GM12878 (cell line): ENCODE results near the gene COL9A2. TPM values are rescaled to one million over a fixed set of nuclear protein-coding genes. Genes with fewer than 3 reads are reported as not detected.

Source experiments
- ATF7 ChIP-seq: fragments of 450-650 bp; IDR thresholded peaks from 2 replicates; pipeline ENCODE4 v1.6.1; 2016; ENCODE audit warnings: low read depth, mild to moderate bottlenecking
- BACH1 ChIP-seq: fragments of 450-650 bp; IDR thresholded peaks from 2 replicates; pipeline ENCODE4 v1.6.1; 2017; ENCODE audit warnings: mild to moderate bottlenecking, borderline replicate concordance
- E2F4 ChIP-seq: IDR thresholded peaks from 2 replicates; pipeline ENCODE4 v1.6.1; 2012; ENCODE audit warnings: low read depth, low read length, improper control_type of control experiment
- HSF1 ChIP-seq: fragments of 150-350 bp; IDR thresholded peaks from 2 replicates; pipeline ENCODE4 v1.6.1; 2014; ENCODE audit warnings: mild to moderate bottlenecking, low read depth, low read length
- IKZF2 ChIP-seq, 2 experiments: fragments of 450-650 bp; IDR thresholded peaks; 2 replicates each; pipeline ENCODE4 v1.6.1; 2017; ENCODE audit warnings: mild to moderate bottlenecking in 2 of 2, moderate library complexity in 2 of 2
- JUNB ChIP-seq: IDR thresholded peaks from 2 replicates; pipeline ENCODE4 v1.6.1; 2016; ENCODE audit warnings: antibody characterized with exemption, mild to moderate bottlenecking
- KLF5 ChIP-seq: fragments of 450-650 bp; IDR thresholded peaks from 2 replicates; pipeline ENCODE4 v1.6.1; 2014; ENCODE audit warnings: mild to moderate bottlenecking; ENCODE audit not compliant: partially characterized antibody
- MYB ChIP-seq: fragments of 150-350 bp; IDR thresholded peaks from 2 replicates; pipeline ENCODE4 v1.6.1; 2014; ENCODE audit warnings: mild to moderate bottlenecking, low read depth, low read length, borderline replicate concordance
- SKIL ChIP-seq: fragments of 450-650 bp; IDR thresholded peaks from 2 replicates; pipeline ENCODE4 v1.6.1; 2017; ENCODE audit warnings: mild to moderate bottlenecking, low read depth, inconsistent platforms; ENCODE audit not compliant: poor library complexity, severe bottlenecking
- polyA plus RNA-seq, 11 experiments: library from polyadenylated mRNA; depleted of rRNA in 4 of 11; unstranded in 6 of 11; stranded (reverse) in 5 of 11; fragments of >200 nt; fragmentation: Nextera tagmentation in 4 of 11; fragmentation: Illumina TruSeq in 1 of 11; extraction: Ambion mirVana in 4 of 11; extraction: Trizol in 1 of 11; gene quantifications; 1 replicate in 1 of 11; 2 replicates in 10 of 11; pipeline versions ENCODE4 v1.2.1 to v1.2.3, GENCODE V29; 2011 to 2016; ENCODE audit warnings: inconsistent platforms in 2 of 11, missing spikeins in 2 of 11, low read depth in 1 of 11
- total RNA-seq, 4 experiments: library from RNA; depleted of rRNA in 3 of 4; stranded (reverse); fragments of >200 nt in 3 of 4; fragmentation: Illumina TruSeq in 1 of 4; extraction: Trizol in 1 of 4; gene quantifications; 2 replicates each; pipeline versions ENCODE4 v1.2.1 to v1.2.3, GENCODE V29; 2013 to 2021
- TF ChIP-seq, protein P1 (sequence below): fragments of 450-650 bp; IDR thresholded peaks from 2 replicates; pipeline ENCODE4 v1.6.1; 2017; ENCODE audit warnings: mild to moderate bottlenecking, moderate library complexity
- TF ChIP-seq, protein P2 (sequence below): fragments of 450-650 bp; formaldehyde crosslinking; IDR thresholded peaks from 2 replicates; pipeline ENCODE4 v1.4.0; 2020; ENCODE audit warnings: mild to moderate bottlenecking, moderate library complexity
- TF ChIP-seq, protein P3 (sequence below): fragments of 450-650 bp; conservative IDR thresholded peaks from 2 replicates; pipeline ENCODE4 v1.6.1; 2017; ENCODE audit warnings: mild to moderate bottlenecking, moderate library complexity

COL9A2 gene
- total and polyA plus RNA-seq, 10 of the 15 experiments (the other 5 are each of a cell fraction or from before 2014, with no cell fraction given): 3.1 to 63.3 (median 22.4) TPM

- TF ChIP-seq HSF1 (no peak), BACH1 (no peak), MYB (no peak), ATF7 (no peak; the same call in 1 of the 2 replicates), IKZF2 (IDR thresholded peaks at IDR 0.05) (peak; percentile 40 to 49; a peak in 2 of 4 replicates), SKIL (peak; percentile 53), E2F4 (no peak), JUNB (no peak), KLF5 (no peak)
- TF ChIP-seq, protein P1, sequence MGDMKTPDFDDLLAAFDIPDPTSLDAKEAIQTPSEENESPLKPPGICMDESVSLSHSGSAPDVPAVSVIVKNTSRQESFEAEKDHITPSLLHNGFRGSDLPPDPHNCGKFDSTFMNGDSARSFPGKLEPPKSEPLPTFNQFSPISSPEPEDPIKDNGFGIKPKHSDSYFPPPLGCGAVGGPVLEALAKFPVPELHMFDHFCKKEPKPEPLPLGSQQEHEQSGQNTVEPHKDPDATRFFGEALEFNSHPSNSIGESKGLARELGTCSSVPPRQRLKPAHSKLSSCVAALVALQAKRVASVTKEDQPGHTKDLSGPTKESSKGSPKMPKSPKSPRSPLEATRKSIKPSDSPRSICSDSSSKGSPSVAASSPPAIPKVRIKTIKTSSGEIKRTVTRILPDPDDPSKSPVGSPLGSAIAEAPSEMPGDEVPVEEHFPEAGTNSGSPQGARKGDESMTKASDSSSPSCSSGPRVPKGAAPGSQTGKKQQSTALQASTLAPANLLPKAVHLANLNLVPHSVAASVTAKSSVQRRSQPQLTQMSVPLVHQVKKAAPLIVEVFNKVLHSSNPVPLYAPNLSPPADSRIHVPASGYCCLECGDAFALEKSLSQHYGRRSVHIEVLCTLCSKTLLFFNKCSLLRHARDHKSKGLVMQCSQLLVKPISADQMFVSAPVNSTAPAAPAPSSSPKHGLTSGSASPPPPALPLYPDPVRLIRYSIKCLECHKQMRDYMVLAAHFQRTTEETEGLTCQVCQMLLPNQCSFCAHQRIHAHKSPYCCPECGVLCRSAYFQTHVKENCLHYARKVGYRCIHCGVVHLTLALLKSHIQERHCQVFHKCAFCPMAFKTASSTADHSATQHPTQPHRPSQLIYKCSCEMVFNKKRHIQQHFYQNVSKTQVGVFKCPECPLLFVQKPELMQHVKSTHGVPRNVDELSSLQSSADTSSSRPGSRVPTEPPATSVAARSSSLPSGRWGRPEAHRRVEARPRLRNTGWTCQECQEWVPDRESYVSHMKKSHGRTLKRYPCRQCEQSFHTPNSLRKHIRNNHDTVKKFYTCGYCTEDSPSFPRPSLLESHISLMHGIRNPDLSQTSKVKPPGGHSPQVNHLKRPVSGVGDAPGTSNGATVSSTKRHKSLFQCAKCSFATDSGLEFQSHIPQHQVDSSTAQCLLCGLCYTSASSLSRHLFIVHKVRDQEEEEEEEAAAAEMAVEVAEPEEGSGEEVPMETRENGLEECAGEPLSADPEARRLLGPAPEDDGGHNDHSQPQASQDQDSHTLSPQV: no peak
- TF ChIP-seq, protein P2, sequence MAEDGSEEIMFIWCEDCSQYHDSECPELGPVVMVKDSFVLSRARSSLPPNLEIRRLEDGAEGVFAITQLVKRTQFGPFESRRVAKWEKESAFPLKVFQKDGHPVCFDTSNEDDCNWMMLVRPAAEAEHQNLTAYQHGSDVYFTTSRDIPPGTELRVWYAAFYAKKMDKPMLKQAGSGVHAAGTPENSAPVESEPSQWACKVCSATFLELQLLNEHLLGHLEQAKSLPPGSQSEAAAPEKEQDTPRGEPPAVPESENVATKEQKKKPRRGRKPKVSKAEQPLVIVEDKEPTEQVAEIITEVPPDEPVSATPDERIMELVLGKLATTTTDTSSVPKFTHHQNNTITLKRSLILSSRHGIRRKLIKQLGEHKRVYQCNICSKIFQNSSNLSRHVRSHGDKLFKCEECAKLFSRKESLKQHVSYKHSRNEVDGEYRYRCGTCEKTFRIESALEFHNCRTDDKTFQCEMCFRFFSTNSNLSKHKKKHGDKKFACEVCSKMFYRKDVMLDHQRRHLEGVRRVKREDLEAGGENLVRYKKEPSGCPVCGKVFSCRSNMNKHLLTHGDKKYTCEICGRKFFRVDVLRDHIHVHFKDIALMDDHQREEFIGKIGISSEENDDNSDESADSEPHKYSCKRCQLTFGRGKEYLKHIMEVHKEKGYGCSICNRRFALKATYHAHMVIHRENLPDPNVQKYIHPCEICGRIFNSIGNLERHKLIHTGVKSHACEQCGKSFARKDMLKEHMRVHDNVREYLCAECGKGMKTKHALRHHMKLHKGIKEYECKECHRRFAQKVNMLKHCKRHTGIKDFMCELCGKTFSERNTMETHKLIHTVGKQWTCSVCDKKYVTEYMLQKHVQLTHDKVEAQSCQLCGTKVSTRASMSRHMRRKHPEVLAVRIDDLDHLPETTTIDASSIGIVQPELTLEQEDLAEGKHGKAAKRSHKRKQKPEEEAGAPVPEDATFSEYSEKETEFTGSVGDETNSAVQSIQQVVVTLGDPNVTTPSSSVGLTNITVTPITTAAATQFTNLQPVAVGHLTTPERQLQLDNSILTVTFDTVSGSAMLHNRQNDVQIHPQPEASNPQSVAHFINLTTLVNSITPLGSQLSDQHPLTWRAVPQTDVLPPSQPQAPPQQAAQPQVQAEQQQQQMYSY (CRISPR knock-in tag): no peak
- TF ChIP-seq, protein P3, sequence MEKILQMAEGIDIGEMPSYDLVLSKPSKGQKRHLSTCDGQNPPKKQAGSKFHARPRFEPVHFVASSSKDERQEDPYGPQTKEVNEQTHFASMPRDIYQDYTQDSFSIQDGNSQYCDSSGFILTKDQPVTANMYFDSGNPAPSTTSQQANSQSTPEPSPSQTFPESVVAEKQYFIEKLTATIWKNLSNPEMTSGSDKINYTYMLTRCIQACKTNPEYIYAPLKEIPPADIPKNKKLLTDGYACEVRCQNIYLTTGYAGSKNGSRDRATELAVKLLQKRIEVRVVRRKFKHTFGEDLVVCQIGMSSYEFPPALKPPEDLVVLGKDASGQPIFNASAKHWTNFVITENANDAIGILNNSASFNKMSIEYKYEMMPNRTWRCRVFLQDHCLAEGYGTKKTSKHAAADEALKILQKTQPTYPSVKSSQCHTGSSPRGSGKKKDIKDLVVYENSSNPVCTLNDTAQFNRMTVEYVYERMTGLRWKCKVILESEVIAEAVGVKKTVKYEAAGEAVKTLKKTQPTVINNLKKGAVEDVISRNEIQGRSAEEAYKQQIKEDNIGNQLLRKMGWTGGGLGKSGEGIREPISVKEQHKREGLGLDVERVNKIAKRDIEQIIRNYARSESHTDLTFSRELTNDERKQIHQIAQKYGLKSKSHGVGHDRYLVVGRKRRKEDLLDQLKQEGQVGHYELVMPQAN: peak; percentile 27; the same call in 1 of the 2 replicates
These were observed 4.6 kb downstream of the COL9A2 start (continued) for GRCh38 chr1:40312238-40313205.
